HG03159 (cell line): Measurements from ENCODE around the gene CCDC102A.

Source experiments
- ATAC-seq: cut with Tn5 transposase; IDR thresholded peaks from one replicate; pipeline ENCODE4 v1.9.1; 2021; ENCODE audit warnings: mild to moderate bottlenecking, moderate library complexity; ENCODE audit not compliant: unreplicated experiment

CCDC102A gene

GRCh38 chr16:57522960-57523359, 13.4 kb downstream of the CCDC102A start:
- no peak for ATAC-seq

GRCh38 chr16:57519796-57520360, 16.5 kb downstream of the CCDC102A start:
- ATAC-seq = no peak

- ATAC-seq = no peak
Measured at GRCh38 chr16:57518922-57519321, 17.4 kb downstream of the CCDC102A start.

- ATAC-seq = no peak
Measured at GRCh38 chr16:57518520-57518919, 17.9 kb downstream of the CCDC102A start.

- ATAC-seq = no peak
Measured at GRCh38 chr16:57517397-57518367, 18.7 kb downstream of the CCDC102A start.

- ATAC-seq = no peak
Measured at GRCh38 chr16:57516773-57517172, 19.6 kb downstream of the CCDC102A start.

- ATAC-seq = no peak
Measured at GRCh38 chr16:57516176-57516725, 20.1 kb downstream of the CCDC102A start.

GRCh38 chr16:57514791-57515600, 21.4 kb downstream of the CCDC102A start:
- ATAC-seq = no peak

- ATAC-seq = no peak
Measured at GRCh38 chr16:57514371-57514770, 22.0 kb downstream of the CCDC102A start.

GRCh38 chr16:57513371-57514102, 22.8 kb downstream of the CCDC102A start:
- ATAC-seq = no peak

GRCh38 chr16:57512296-57513001, 23.9 kb downstream of the CCDC102A start:
- no peak for ATAC-seq

- no peak for ATAC-seq
Measured at GRCh38 chr16:57510016-57510871, 26.1 kb downstream of the CCDC102A start.

- ATAC-seq = no peak
Measured at GRCh38 chr16:57509231-57509923, 27.0 kb downstream of the CCDC102A start.

GRCh38 chr16:57508035-57508425, 28.3 kb downstream of the CCDC102A start:
- ATAC-seq = no peak

- ATAC-seq = no peak
Measured at GRCh38 chr16:57507136-57508034, 29.0 kb downstream of the CCDC102A start.

GRCh38 chr16:57505169-57505568, 31.2 kb downstream of the CCDC102A start:
- no peak for ATAC-seq

GRCh38 chr16:57504491-57504890, 31.9 kb downstream of the CCDC102A start:
- no peak for ATAC-seq
